T-helper 2 cell treated with Interferon-gamma antibody and Interleukin-4, amounts not matched to agents 5 μg/mL and 100 μg/mL, for 36 hours (primary cell): ENCODE measurements around the gene ERMARD.

Source experiments
- DNase-seq: peaks from one replicate; pipeline ENCODE4 v3.0.0; 2021; ENCODE audit warnings: low spot score
- H3K27ac Mint-ChIP-seq: one replicate; pipeline ENCODE4 v1.8.0; 2021; ENCODE audit warnings: mild to moderate bottlenecking, mixed read lengths
- H3K27me3 Mint-ChIP-seq: one replicate; pipeline ENCODE4 v1.8.0; 2021; ENCODE audit warnings: low read depth, mixed read lengths
- H3K36me3 Mint-ChIP-seq: one replicate; pipeline ENCODE4 v1.8.0; 2021; ENCODE audit warnings: low read depth, mixed read lengths
- H3K4me1 Mint-ChIP-seq: one replicate; pipeline ENCODE4 v1.8.0; 2021; ENCODE audit warnings: low read depth, mixed read lengths
- H3K4me3 Mint-ChIP-seq: one replicate; pipeline ENCODE4 v1.8.0; 2022; ENCODE audit warnings: mild to moderate bottlenecking, moderate library complexity, mixed read lengths
- H3K9me3 Mint-ChIP-seq: one replicate; pipeline ENCODE4 v1.8.0; 2021; ENCODE audit warnings: mixed read lengths

The ERMARD gene

DNA sequence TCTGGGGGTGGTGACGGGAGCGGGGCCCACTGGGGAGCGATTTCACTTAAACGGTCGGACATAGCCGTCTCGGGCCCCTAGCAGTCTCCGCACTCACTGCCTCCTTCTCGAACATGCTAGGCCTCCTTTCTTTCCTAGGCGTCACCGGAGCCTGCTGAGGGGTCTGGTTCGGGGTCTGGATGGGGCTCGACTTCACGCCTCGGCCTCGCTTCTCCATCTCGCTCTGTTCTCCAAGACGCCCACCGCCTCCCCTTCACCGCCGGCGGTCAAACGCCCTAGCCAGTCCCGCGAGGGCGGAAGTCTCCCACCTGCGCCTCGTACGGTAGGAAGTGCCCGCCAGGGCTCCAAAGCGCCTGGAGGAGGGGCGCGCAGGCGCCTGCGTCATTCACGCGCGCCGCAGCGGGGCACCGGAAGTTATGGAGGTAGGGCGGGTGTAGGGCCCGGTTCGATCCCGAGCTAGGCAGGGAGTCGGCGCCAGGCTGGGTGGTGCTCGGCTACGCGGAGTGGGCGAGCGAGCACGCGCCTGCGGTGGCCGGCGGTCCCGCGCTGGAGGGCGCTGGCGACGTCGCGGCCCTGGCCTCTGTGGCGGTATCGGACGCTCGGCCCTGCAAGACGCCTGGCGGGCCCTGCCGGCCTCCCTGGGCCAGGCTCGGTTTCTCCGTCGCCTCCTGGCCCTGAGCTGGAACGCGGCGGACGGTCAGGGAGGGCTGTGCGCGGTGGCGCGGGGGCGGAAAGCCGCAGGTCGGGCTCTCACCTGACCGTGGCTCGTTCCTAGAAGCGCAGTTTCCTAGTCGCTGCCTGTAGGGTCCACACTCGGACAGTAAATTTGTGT, at the start of gene ERMARD, which contains the start of gene DYNLT2:
Gene ERMARD (plus strand): TSS at position 381 of the 832 bp plus-strand sequence. CDS start 36 bp downstream, at position 417.
Gene DYNLT2 (minus strand): TSS at position 331 of the 832 bp plus-strand sequence. CDS start 114 bp downstream, at position 217.
- H3K4me3 Mint-ChIP-seq, result peak within 1 kb of the TSS; percentile 93
- H3K27ac Mint-ChIP-seq, result peak within 1 kb of the TSS; percentile 96
- H3K4me1 Mint-ChIP-seq, result peaks cover 27% of the 10 kb centered on the region
- DNase-seq, result peak; percentile 96
- no peaks in the 10 kb centered on the region for H3K9me3 Mint-ChIP-seq
- peaks cover 6% of the 10 kb centered on the region for H3K27me3 Mint-ChIP-seq
- peaks cover 17% of the 10 kb centered on the region for H3K36me3 Mint-ChIP-seq

GRCh38 chr6:169701954-169702839, 49.2 kb upstream of the ERMARD start, which contains the start of the genes C6orf120 and WDR27:
TSS of gene C6orf120 (plus strand) at chr6:169702126. CDS start at chr6:169702460, 334 bp downstream.
TSS of gene WDR27 (minus strand) at chr6:169702029. CDS start at chr6:169689005, 13,024 bp downstream.
- H3K4me1 Mint-ChIP-seq, result peaks cover 37% of the 10 kb centered on the region
- H3K4me3 Mint-ChIP-seq, result peak within 1 kb of the TSS; percentile 91
- peak within 1 kb of the TSS; percentile 88 for H3K27ac Mint-ChIP-seq
- no peaks in the 10 kb centered on the region for H3K9me3 Mint-ChIP-seq
- DNase-seq, result peak; percentile 98
- peaks cover 27% of the 10 kb centered on the region for H3K36me3 Mint-ChIP-seq
- H3K27me3 Mint-ChIP-seq, result no peaks in the 10 kb centered on the region

DNA sequence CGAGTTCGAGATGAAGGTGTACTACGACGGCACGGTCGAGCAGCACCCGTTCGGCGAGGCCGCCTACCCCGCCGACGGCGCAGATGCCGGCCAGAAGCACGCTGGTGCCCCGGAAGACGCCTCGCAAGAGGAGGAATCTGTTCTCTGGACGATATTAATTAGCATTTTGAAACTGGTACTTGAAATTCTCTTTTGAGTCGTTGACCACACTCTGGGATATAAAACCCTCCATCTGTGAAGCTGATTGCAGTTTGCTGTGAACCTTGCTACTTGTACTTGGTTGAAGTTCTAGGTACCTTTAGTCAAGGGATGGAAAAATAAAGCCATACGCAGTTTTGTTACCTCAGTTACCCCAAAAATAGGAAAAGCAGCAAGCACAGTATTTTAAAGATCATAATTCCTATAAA, 48.6 kb upstream of the ERMARD start:
- no peak for DNase-seq
- H3K27me3 Mint-ChIP-seq, result no peaks in the 10 kb centered on the region
- H3K9me3 Mint-ChIP-seq, result no peaks in the 10 kb centered on the region
- H3K27ac Mint-ChIP-seq, result peak overlapping the region; percentile 88
- H3K36me3 Mint-ChIP-seq, result peaks cover 27% of the 10 kb centered on the region
- peak overlapping the region; percentile 89 for H3K4me3 Mint-ChIP-seq
- H3K4me1 Mint-ChIP-seq, result peaks cover 37% of the 10 kb centered on the region

DNA sequence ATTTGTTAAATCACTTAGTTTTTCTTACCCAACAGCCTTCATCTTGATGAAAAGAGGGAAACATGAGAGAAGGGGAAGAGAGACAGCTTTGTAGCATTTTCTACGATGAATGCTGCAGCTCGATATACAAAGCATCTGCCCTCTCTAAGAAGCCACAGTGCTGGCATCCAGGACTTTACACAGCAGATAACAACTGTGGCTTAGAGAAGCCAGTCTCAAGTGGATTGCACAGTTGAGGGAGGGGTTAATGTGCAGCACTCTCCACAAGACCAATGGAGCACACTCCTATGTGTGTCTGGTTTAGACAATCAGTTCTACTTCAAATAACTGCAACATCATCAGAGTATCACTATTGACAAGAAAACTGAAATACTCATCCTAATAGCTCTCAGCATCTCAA, 43.6 kb upstream of the ERMARD start:
- H3K36me3 Mint-ChIP-seq, result peaks cover 46% of the 10 kb centered on the region
- no peaks in the 10 kb centered on the region for H3K27me3 Mint-ChIP-seq
- H3K27ac Mint-ChIP-seq, result peak overlapping the region; percentile 31
- peaks cover 32% of the 10 kb centered on the region for H3K4me1 Mint-ChIP-seq
- no peaks in the 10 kb centered on the region for H3K9me3 Mint-ChIP-seq
- no peak for DNase-seq
- no peak overlapping the region for H3K4me3 Mint-ChIP-seq

- Mint-ChIP-seq H3K27me3 (no peaks in the 10 kb centered on the region), H3K4me3 (no peak overlapping the region), H3K36me3 (peaks cover 41% of the 10 kb centered on the region), H3K9me3 (no peaks in the 10 kb centered on the region), H3K4me1 (peaks cover 21% of the 10 kb centered on the region), H3K27ac (no peak overlapping the region)
- DNase-seq, result no peak
Measured at GRCh38 chr6:169709293-169709692, 42.1 kb upstream of the ERMARD start.

- H3K4me3 Mint-ChIP-seq, result no peak overlapping the region
- peaks cover 40% of the 10 kb centered on the region for H3K36me3 Mint-ChIP-seq
Measured at GRCh38 chr6:169710009-169710408, 41.4 kb upstream of the ERMARD start.

DNA sequence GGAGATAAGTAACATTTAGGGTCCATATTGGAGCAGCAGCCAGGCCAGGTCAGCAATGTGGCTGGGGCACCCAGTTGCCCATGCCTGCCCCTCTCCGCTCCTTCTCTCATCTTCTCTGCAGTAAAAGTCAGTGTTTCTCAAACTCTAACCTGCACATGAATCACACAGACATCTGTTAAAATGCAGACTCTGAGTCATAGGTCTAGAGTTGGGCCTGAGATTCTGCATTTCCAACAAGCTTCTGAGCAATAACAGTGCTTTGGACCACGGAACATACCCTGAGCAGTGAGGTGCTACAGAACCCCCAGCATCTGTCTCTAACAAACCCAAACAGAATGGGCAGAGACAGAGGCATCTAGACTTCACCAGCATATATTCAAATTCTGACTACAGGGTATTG, 37.2 kb upstream of the ERMARD start:
- Mint-ChIP-seq H3K27me3 (no peaks in the 10 kb centered on the region), H3K36me3 (peaks cover 46% of the 10 kb centered on the region), H3K9me3 (no peaks in the 10 kb centered on the region), H3K4me3 (no peak overlapping the region), H3K4me1 (peaks cover 7% of the 10 kb centered on the region), H3K27ac (no peak overlapping the region)
- DNase-seq, result no peak

More at GRCh38 chr6:169710009-169710408, 41.4 kb upstream of the ERMARD start:
- H3K27me3 Mint-ChIP-seq, result no peaks in the 10 kb centered on the region
- no peak for DNase-seq
- peaks cover 17% of the 10 kb centered on the region for H3K4me1 Mint-ChIP-seq
- H3K27ac Mint-ChIP-seq, result no peak overlapping the region
- H3K9me3 Mint-ChIP-seq, result no peaks in the 10 kb centered on the region

DNA sequence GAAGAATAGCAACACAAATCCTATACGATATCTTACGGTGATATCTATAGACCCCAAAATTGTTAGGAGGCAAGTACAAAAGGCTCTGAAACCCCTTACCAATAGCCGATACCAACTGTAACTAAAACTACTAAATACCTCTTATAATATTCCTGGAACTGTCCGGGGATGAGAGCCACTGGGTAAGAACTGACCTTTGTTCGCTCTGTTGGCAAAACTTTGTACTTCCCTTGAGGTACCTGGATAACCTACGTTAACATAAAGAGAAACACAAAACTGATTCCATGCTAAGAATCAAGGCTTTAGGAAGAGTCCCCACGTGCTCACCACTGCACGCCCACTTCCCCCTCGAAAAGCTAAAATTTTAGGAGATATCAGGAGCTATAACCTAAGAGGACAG, 36.8 kb upstream of the ERMARD start:
- H3K9me3 Mint-ChIP-seq, result no peaks in the 10 kb centered on the region
- H3K4me1 Mint-ChIP-seq, result peaks cover 10% of the 10 kb centered on the region
- no peak overlapping the region for H3K4me3 Mint-ChIP-seq
- peaks cover 49% of the 10 kb centered on the region for H3K36me3 Mint-ChIP-seq
- no peak overlapping the region for H3K27ac Mint-ChIP-seq
- H3K27me3 Mint-ChIP-seq, result no peaks in the 10 kb centered on the region
- DNase-seq, result no peak

- DNase-seq, result no peak
- peaks cover 32% of the 10 kb centered on the region for H3K36me3 Mint-ChIP-seq
- H3K4me3 Mint-ChIP-seq, result no peak overlapping the region
- no peaks in the 10 kb centered on the region for H3K9me3 Mint-ChIP-seq
- no peak overlapping the region for H3K27ac Mint-ChIP-seq
- no peaks in the 10 kb centered on the region for H3K27me3 Mint-ChIP-seq
- H3K4me1 Mint-ChIP-seq, result peaks cover 27% of the 10 kb centered on the region
Measured at GRCh38 chr6:169719117-169719516, 32.3 kb upstream of the ERMARD start.

DNA sequence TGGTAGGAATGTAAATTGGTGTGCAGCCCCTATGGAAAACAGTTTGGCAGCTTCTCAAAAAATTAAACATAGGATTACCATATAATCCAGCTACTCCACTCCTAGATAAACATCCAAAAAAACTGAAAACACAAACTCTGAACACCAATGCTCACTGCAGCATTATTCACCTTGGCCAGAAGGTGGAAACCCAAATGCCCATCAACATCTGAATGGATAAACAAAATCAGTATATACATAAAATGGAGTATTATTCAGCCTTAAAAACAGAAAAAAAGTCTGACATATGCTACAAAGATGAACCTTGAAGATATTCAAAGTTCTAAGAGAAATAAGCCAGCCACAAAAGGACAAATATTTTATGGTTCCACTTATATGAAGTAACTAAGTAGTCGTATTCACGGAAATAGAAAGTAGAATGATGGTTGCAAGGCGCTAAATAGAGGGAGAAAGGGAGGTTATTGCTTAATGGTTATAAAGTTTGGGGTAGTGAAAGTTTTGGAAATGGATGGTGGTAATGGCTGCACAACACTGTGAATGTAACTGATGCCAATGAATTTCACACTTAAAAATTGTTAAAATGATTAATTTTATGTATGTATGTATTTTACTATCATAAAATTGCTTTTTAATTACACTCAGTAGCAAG, 31.1 kb upstream of the ERMARD start:
- Mint-ChIP-seq H3K9me3 (no peaks in the 10 kb centered on the region), H3K36me3 (peaks cover 26% of the 10 kb centered on the region), H3K4me3 (peak overlapping the region; percentile 14), H3K27ac (no peak overlapping the region), H3K27me3 (peaks cover under 1% of the 10 kb centered on the region), H3K4me1 (peaks cover 31% of the 10 kb centered on the region)
- no peak for DNase-seq

DNA sequence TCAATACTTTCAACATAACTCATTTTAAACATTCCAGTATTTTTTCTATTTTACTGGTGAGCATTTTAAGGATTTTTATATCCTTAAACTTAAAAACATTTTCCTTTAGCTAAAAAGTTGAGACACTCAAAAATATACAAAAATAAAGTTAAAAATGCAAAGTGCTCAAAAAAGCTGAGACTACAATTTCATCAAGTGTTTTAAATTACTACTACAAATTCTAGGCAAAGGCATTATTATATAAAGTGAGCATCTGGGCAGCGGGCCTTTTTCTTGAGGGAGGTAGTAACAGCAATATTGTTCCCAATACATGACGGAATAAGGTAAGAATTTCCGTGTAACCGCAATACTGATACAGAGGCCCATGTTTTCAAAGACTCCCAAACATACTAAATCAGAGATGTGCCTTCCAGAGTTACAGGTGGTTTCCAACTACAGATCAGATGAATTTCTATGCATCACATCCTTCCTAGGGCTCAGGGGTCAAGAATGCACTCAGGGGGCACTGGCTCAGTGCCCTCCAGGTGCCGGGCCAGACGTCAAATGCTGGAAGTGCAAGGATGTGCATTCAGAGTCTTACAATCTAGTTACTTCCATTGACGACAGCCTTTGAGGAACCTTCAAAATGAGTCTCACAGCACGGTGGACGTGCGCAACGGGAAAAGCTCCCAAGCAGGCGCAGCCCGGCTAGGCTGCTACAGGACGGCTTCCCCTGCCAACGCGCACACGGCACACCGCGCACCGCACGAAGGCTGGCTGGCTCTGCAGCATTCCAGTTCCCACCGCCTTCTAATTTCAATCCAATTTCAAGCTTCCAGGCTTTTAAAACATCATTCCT, 28.8 kb upstream of the ERMARD start:
- DNase-seq, result peak; percentile 21
- Mint-ChIP-seq H3K9me3 (no peaks in the 10 kb centered on the region), H3K4me3 (peak overlapping the region; percentile 92), H3K36me3 (peaks cover 13% of the 10 kb centered on the region), H3K27ac (peak overlapping the region; percentile 98), H3K27me3 (peaks cover 4% of the 10 kb centered on the region), H3K4me1 (peaks cover 38% of the 10 kb centered on the region)

DNA sequence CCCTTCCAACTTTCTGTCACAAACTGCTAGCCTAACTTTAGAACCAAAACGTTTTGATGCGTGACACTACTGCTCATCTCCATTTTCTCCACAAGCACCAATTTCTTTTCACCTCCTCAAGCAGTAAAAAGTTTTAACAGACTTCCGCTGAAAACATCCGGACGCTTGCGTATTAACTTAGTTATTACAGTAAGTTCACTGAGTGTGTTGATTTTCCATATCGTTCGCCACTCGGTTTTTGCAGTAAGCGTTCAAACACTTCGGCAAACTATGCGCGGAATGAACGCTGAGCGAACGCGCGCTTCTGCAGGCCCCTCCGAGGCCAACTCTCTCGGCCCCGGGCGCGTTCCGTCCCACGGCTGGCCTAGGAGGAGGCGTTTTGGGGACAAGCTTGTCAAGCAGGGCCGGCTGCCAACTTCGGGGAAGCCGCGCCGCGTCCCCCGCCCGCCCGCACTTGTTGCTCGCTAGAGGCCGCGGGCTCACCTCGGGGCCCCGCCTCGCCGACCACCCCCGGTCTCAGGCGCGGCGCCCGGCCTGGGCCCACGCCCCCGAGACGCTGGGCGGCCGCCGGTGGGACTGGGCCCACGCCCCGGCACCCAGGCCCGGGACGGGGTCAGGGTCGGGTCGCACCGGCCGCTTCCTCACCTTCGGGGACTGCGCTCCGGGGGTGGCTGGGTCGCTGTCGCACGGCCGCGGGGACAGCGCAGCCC, 28.1 kb upstream of the ERMARD start:
- Mint-ChIP-seq H3K9me3 (no peaks in the 10 kb centered on the region), H3K27me3 (peaks cover 4% of the 10 kb centered on the region), H3K4me3 (peak overlapping the region; percentile 92), H3K36me3 (peaks cover 13% of the 10 kb centered on the region), H3K27ac (peak overlapping the region; percentile 98), H3K4me1 (peaks cover 42% of the 10 kb centered on the region)
- peak; percentile 71 for DNase-seq
